Skeletal muscle satellite cell (primary cell): ENCODE data around the gene HTRA3.

Experiments
- H3K27me3 ChIP-seq: 2 replicates; pipeline ENCODE4 v1.7.0; 2013; ENCODE audit warnings: low read length; ENCODE audit not compliant: control insufficient read depth, insufficient read depth
- H3K36me3 ChIP-seq: 2 replicates; pipeline ENCODE4 v1.7.0; 2013; ENCODE audit warnings: mild to moderate bottlenecking, control low read depth, low read length; ENCODE audit not compliant: insufficient read depth
- H3K4me1 ChIP-seq: 2 replicates; pipeline ENCODE4 v1.7.0; 2013; ENCODE audit warnings: low read length; ENCODE audit not compliant: control insufficient read depth, insufficient read depth
- H3K4me2 ChIP-seq: 2 replicates; pipeline ENCODE4 v1.7.0; 2013; ENCODE audit warnings: mild to moderate bottlenecking, low read length
- H3K4me3 ChIP-seq: 2 replicates; pipeline ENCODE4 v1.7.0; 2013; ENCODE audit warnings: low read length
- H3K9ac ChIP-seq: 2 replicates; pipeline ENCODE4 v1.7.0; 2013; ENCODE audit warnings: mild to moderate bottlenecking, low read depth, low read length, moderate library complexity
- H3K9me3 ChIP-seq: replicated peaks from 2 replicates; pipeline ENCODE4 v1.7.0; 2013; ENCODE audit warnings: mild to moderate bottlenecking, control low read depth, low read length

Gene HTRA3

GRCh38 chr4:8321220-8321619 lies 51.7 kb downstream of the HTRA3 start:
- no peak overlapping the region for H3K4me3 ChIP-seq
- no peaks in the 10 kb centered on the region for H3K27me3 ChIP-seq
- no peak overlapping the region for H3K4me2 ChIP-seq
- H3K4me1 ChIP-seq, result peaks cover 21% of the 10 kb centered on the region
- H3K9me3 ChIP-seq, result no peaks in the 10 kb centered on the region
- no peak overlapping the region for H3K9ac ChIP-seq
- H3K36me3 ChIP-seq, result no peaks in the 10 kb centered on the region

GRCh38 chr4:8321771-8322170 lies 52.2 kb downstream of the HTRA3 start:
- Histone ChIP-seq H3K36me3 (no peaks in the 10 kb centered on the region), H3K4me2 (no peak overlapping the region), H3K4me1 (peaks cover 20% of the 10 kb centered on the region), H3K9me3 (no peaks in the 10 kb centered on the region), H3K4me3 (no peak overlapping the region), H3K9ac (no peak overlapping the region), H3K27me3 (no peaks in the 10 kb centered on the region)

- H3K9me3 ChIP-seq, result no peaks in the 10 kb centered on the region
- H3K4me2 ChIP-seq, result no peak overlapping the region
- H3K4me3 ChIP-seq, result no peak overlapping the region
- no peaks in the 10 kb centered on the region for H3K27me3 ChIP-seq
- no peaks in the 10 kb centered on the region for H3K36me3 ChIP-seq
- no peak overlapping the region for H3K9ac ChIP-seq
- H3K4me1 ChIP-seq, result peaks cover 20% of the 10 kb centered on the region
These were observed 53.5 kb downstream of the HTRA3 start for GRCh38 chr4:8322794-8323704.

- no peak overlapping the region for H3K9ac ChIP-seq
- H3K4me2 ChIP-seq, result no peak overlapping the region
- no peaks in the 10 kb centered on the region for H3K9me3 ChIP-seq
- H3K4me1 ChIP-seq, result peaks cover 20% of the 10 kb centered on the region
- H3K4me3 ChIP-seq, result no peak overlapping the region
- H3K36me3 ChIP-seq, result no peaks in the 10 kb centered on the region
- no peaks in the 10 kb centered on the region for H3K27me3 ChIP-seq
These were observed 54.5 kb downstream of the HTRA3 start for GRCh38 chr4:8323947-8324555.

GRCh38 chr4:8324640-8325239 lies 55.2 kb downstream of the HTRA3 start:
- Histone ChIP-seq H3K4me2 (peak overlapping the region; percentile 32), H3K9ac (no peak overlapping the region), H3K36me3 (no peaks in the 10 kb centered on the region), H3K4me3 (no peak overlapping the region), H3K9me3 (no peaks in the 10 kb centered on the region), H3K4me1 (peaks cover 20% of the 10 kb centered on the region), H3K27me3 (no peaks in the 10 kb centered on the region)

- Histone ChIP-seq H3K36me3 (no peaks in the 10 kb centered on the region), H3K9me3 (no peaks in the 10 kb centered on the region)
These were observed 55.9 kb downstream of the HTRA3 start for GRCh38 chr4:8325291-8325973.

GRCh38 chr4:8326206-8326605 lies 56.7 kb downstream of the HTRA3 start:
- Histone ChIP-seq H3K36me3 (no peaks in the 10 kb centered on the region), H3K4me1 (peaks cover 31% of the 10 kb centered on the region), H3K9me3 (no peaks in the 10 kb centered on the region), H3K27me3 (peaks cover 3% of the 10 kb centered on the region), H3K4me3 (no peak overlapping the region), H3K9ac (no peak overlapping the region), H3K4me2 (no peak overlapping the region)

More at GRCh38 chr4:8325291-8325973, 55.9 kb downstream of the HTRA3 start:
- Histone ChIP-seq H3K27me3 (no peaks in the 10 kb centered on the region), H3K4me2 (peak overlapping the region; percentile 32), H3K4me3 (no peak overlapping the region), H3K9ac (no peak overlapping the region), H3K4me1 (peaks cover 23% of the 10 kb centered on the region)

GRCh38 chr4:8328456-8328855 lies 58.9 kb downstream of the HTRA3 start:
- Histone ChIP-seq H3K4me2 (no peak overlapping the region), H3K27me3 (peaks cover 8% of the 10 kb centered on the region), H3K36me3 (no peaks in the 10 kb centered on the region), H3K9ac (no peak overlapping the region), H3K4me3 (no peak overlapping the region), H3K4me1 (peaks cover 36% of the 10 kb centered on the region), H3K9me3 (no peaks in the 10 kb centered on the region)

GRCh38 chr4:8328866-8329559 lies 59.5 kb downstream of the HTRA3 start:
- H3K9me3 ChIP-seq, result no peaks in the 10 kb centered on the region
- no peaks in the 10 kb centered on the region for H3K36me3 ChIP-seq
- no peak overlapping the region for H3K4me2 ChIP-seq
- no peak overlapping the region for H3K4me3 ChIP-seq
- peaks cover 8% of the 10 kb centered on the region for H3K27me3 ChIP-seq
- H3K4me1 ChIP-seq, result peaks cover 36% of the 10 kb centered on the region
- no peak overlapping the region for H3K9ac ChIP-seq

- no peaks in the 10 kb centered on the region for H3K36me3 ChIP-seq
- no peak overlapping the region for H3K9ac ChIP-seq
- H3K4me1 ChIP-seq, result peaks cover 31% of the 10 kb centered on the region
- H3K4me2 ChIP-seq, result no peak overlapping the region
- H3K27me3 ChIP-seq, result peaks cover 8% of the 10 kb centered on the region
- H3K9me3 ChIP-seq, result no peaks in the 10 kb centered on the region
- no peak overlapping the region for H3K4me3 ChIP-seq
These were observed 60.0 kb downstream of the HTRA3 start for GRCh38 chr4:8329560-8329858.
